Natural killer cell treated with Interleukin-12 subunit alpha and Interleukin-12 subunit beta and Interleukin-15 and Interleukin-18, amount 100 ng/mL, for 72 hours (primary cell): Measurements from ENCODE around the gene SPSB1. TPM values are rescaled to one million over a fixed set of nuclear protein-coding genes. Genes with fewer than 3 reads are reported as not detected.
A peak's percentile ranks its signal among the peaks of the same experiment; 100 is the strongest.

Experiments used
- ATAC-seq, 2 donors: fragments of 150-1000 bp; cut with Tn5 transposase in 1 of 2; sonication (Bioruptor Pico), chemical (Tn5 transposase) in 1 of 2; 2 replicates each; pipeline ENCODE4 v1.10.0; 2021
- DNase-seq: peaks from one replicate; pipeline ENCODE4 v3.0.0; 2022; ENCODE audit warnings: low spot score
- H3K27ac Mint-ChIP-seq, 2 donors: 1 replicate in 1 of 2; 2 replicates in 1 of 2; pipeline ENCODE4 v1.8.0; 2022; ENCODE audit warnings: mixed read lengths in 2 of 2, mild to moderate bottlenecking in 1 of 2, moderate library complexity in 1 of 2
- H3K27me3 Mint-ChIP-seq, 2 donors: 1 replicate in 1 of 2; 2 replicates in 1 of 2; pipeline ENCODE4 v1.8.0; 2022; ENCODE audit warnings: mixed read lengths in 2 of 2
- H3K36me3 Mint-ChIP-seq: one replicate; pipeline ENCODE4 v1.8.0; 2022; ENCODE audit warnings: mixed read lengths
- H3K4me1 Mint-ChIP-seq, 2 donors: 1 replicate in 1 of 2; 2 replicates in 1 of 2; pipeline ENCODE4 v1.8.0; 2022; ENCODE audit warnings: low read depth in 2 of 2, mixed read lengths in 2 of 2, mild to moderate bottlenecking in 1 of 2
- H3K4me3 Mint-ChIP-seq: one replicate; pipeline ENCODE4 v1.8.0; 2022; ENCODE audit warnings: mixed read lengths
- H3K9me3 Mint-ChIP-seq: 2 replicates; pipeline ENCODE4 v1.8.0; 2022; ENCODE audit warnings: mixed read lengths
- total RNA-seq, 2 donors: library from RNA; stranded (reverse); gene quantifications; one replicate each; pipeline ENCODE4 v1.2.3, GENCODE V29; 2022

SPSB1 gene
- total RNA-seq, 2 donors from 2014 or later = 0.78 to 1.4 TPM

GRCh38 chr1:9265037-9265436 lies 27.7 kb upstream of the SPSB1 start:
- no peaks in the 10 kb centered on the region for H3K27me3 Mint-ChIP-seq
- no peak overlapping the region for H3K27ac Mint-ChIP-seq
- H3K4me3 Mint-ChIP-seq = no peak overlapping the region

GRCh38 chr1:9265968-9266367 lies 26.7 kb upstream of the SPSB1 start:
- Mint-ChIP-seq H3K4me1 (peaks cover 4 to 7% of the 10 kb centered on the region in 2 donors), H3K36me3 (peaks cover under 1% of the 10 kb centered on the region), H3K27ac (no peak overlapping the region), H3K9me3 (no peaks in the 10 kb centered on the region), H3K27me3 (no peaks in the 10 kb centered on the region), H3K4me3 (no peak overlapping the region)
- DNase-seq (peak; percentile 35), ATAC-seq (no peak)

More at GRCh38 chr1:9265037-9265436, 27.7 kb upstream of the SPSB1 start:
- H3K4me1 Mint-ChIP-seq = peaks cover 13 to 16% of the 10 kb centered on the region in 2 donors
- ATAC-seq (no peak), DNase-seq (no peak)
- H3K9me3 Mint-ChIP-seq = peaks cover 3% of the 10 kb centered on the region
- H3K36me3 Mint-ChIP-seq = peaks cover 10% of the 10 kb centered on the region

- Mint-ChIP-seq H3K27ac (peak overlapping the region in 1 of 2 donors; percentile 37), H3K4me1 (peaks cover 0 to 4% of the 10 kb centered on the region in 2 donors), H3K27me3 (no peaks in the 10 kb centered on the region), H3K36me3 (no peaks in the 10 kb centered on the region), H3K4me3 (no peak overlapping the region), H3K9me3 (no peaks in the 10 kb centered on the region)
- ATAC-seq = no peak
- DNase-seq = peak; percentile 44
Measured at GRCh38 chr1:9267352-9267686, 25.4 kb upstream of the SPSB1 start.

- no peak overlapping the region for H3K4me3 Mint-ChIP-seq
- peaks cover 0 to 4% of the 10 kb centered on the region in 2 donors for H3K4me1 Mint-ChIP-seq
- ATAC-seq (no peak), DNase-seq (peak; percentile 44)
- H3K9me3 Mint-ChIP-seq = no peaks in the 10 kb centered on the region
- H3K36me3 Mint-ChIP-seq = no peaks in the 10 kb centered on the region
- no peaks in the 10 kb centered on the region for H3K27me3 Mint-ChIP-seq
- H3K27ac Mint-ChIP-seq = no peak overlapping the region
Measured at GRCh38 chr1:9267827-9268581, 24.7 kb upstream of the SPSB1 start.

- DNase-seq (peak; percentile 54), ATAC-seq (no peak)
- Mint-ChIP-seq H3K4me3 (no peak overlapping the region), H3K36me3 (no peaks in the 10 kb centered on the region), H3K27me3 (no peaks in the 10 kb centered on the region), H3K27ac (no peak overlapping the region), H3K9me3 (no peaks in the 10 kb centered on the region), H3K4me1 (peaks cover 0 to 4% of the 10 kb centered on the region in 2 donors)
Measured at GRCh38 chr1:9269078-9269501, 23.6 kb upstream of the SPSB1 start.

- Mint-ChIP-seq H3K27ac (no peak overlapping the region), H3K9me3 (no peaks in the 10 kb centered on the region), H3K27me3 (no peaks in the 10 kb centered on the region), H3K4me1 (peaks cover 0 to 4% of the 10 kb centered on the region in 2 donors), H3K36me3 (no peaks in the 10 kb centered on the region), H3K4me3 (no peak overlapping the region)
- ATAC-seq (no peak), DNase-seq (peak; percentile 46)
Measured at GRCh38 chr1:9269721-9270120, 23.0 kb upstream of the SPSB1 start.

- peaks cover 7 to 9% of the 10 kb centered on the region in 2 donors for H3K4me1 Mint-ChIP-seq
- H3K9me3 Mint-ChIP-seq = no peaks in the 10 kb centered on the region
- no peak overlapping the region for H3K4me3 Mint-ChIP-seq
- no peaks in the 10 kb centered on the region for H3K36me3 Mint-ChIP-seq
- no peak overlapping the region for H3K27ac Mint-ChIP-seq
- no peak for ATAC-seq
- no peaks in the 10 kb centered on the region for H3K27me3 Mint-ChIP-seq
- DNase-seq = peak; percentile 40
Measured at GRCh38 chr1:9270290-9270883, 22.3 kb upstream of the SPSB1 start.

- H3K9me3 Mint-ChIP-seq = no peaks in the 10 kb centered on the region
- H3K4me3 Mint-ChIP-seq = no peak overlapping the region
- DNase-seq = peak; percentile 40
- no peaks in the 10 kb centered on the region for H3K36me3 Mint-ChIP-seq
- ATAC-seq = no peak
- H3K27ac Mint-ChIP-seq = no peak overlapping the region
- H3K27me3 Mint-ChIP-seq = no peaks in the 10 kb centered on the region
- H3K4me1 Mint-ChIP-seq = peaks cover 15 to 18% of the 10 kb centered on the region in 2 donors
Measured at GRCh38 chr1:9271283-9271682, 21.4 kb upstream of the SPSB1 start.

- DNase-seq = peak; percentile 45
- Mint-ChIP-seq H3K27me3 (no peaks in the 10 kb centered on the region), H3K4me3 (no peak overlapping the region), H3K9me3 (no peaks in the 10 kb centered on the region), H3K36me3 (no peaks in the 10 kb centered on the region), H3K27ac (no peak overlapping the region), H3K4me1 (peaks cover 21% of the 10 kb centered on the region in 2 donors)
- ATAC-seq = no peak
Measured at GRCh38 chr1:9271861-9272595, 20.7 kb upstream of the SPSB1 start.

GRCh38 chr1:9273177-9273576 lies 19.5 kb upstream of the SPSB1 start:
- Mint-ChIP-seq H3K9me3 (no peaks in the 10 kb centered on the region), H3K36me3 (no peaks in the 10 kb centered on the region), H3K4me1 (peaks cover 18 to 21% of the 10 kb centered on the region in 2 donors), H3K27ac (no peak overlapping the region), H3K27me3 (no peaks in the 10 kb centered on the region), H3K4me3 (no peak overlapping the region)
- DNase-seq (peak; percentile 57), ATAC-seq (no peak)

GRCh38 chr1:9275161-9275560 lies 17.5 kb upstream of the SPSB1 start:
- peak overlapping the region in 1 of 2 donors; percentile 25 for H3K27ac Mint-ChIP-seq
- H3K36me3 Mint-ChIP-seq = no peaks in the 10 kb centered on the region
- peaks cover 0 to 3% of the 10 kb centered on the region in 2 donors for H3K27me3 Mint-ChIP-seq
- H3K4me1 Mint-ChIP-seq = peaks cover 21 to 25% of the 10 kb centered on the region in 2 donors
- ATAC-seq (peak in 1 of 2 donors; percentile 4), DNase-seq (peak; percentile 56)
- H3K9me3 Mint-ChIP-seq = no peaks in the 10 kb centered on the region
- peak overlapping the region; percentile 38 for H3K4me3 Mint-ChIP-seq

- Mint-ChIP-seq H3K4me3 (peak overlapping the region; percentile 38), H3K4me1 (peaks cover 24 to 29% of the 10 kb centered on the region in 2 donors), H3K36me3 (no peaks in the 10 kb centered on the region), H3K27ac (peak overlapping the region in 1 of 2 donors; percentile 25), H3K9me3 (no peaks in the 10 kb centered on the region), H3K27me3 (peaks cover 0 to 5% of the 10 kb centered on the region in 2 donors)
- peak; percentile 83 for DNase-seq
- peak; percentile 92 to 96 for ATAC-seq
Measured at GRCh38 chr1:9275567-9276034, 17.1 kb upstream of the SPSB1 start.

GRCh38 chr1:9278116-9278515 lies 14.6 kb upstream of the SPSB1 start:
- peaks cover 36 to 39% of the 10 kb centered on the region in 2 donors for H3K4me1 Mint-ChIP-seq
- H3K36me3 Mint-ChIP-seq = no peaks in the 10 kb centered on the region
- no peak overlapping the region for H3K27ac Mint-ChIP-seq
- H3K4me3 Mint-ChIP-seq = no peak overlapping the region
- H3K27me3 Mint-ChIP-seq = peaks cover 0 to 9% of the 10 kb centered on the region in 2 donors
- H3K9me3 Mint-ChIP-seq = no peaks in the 10 kb centered on the region
- DNase-seq (no peak), ATAC-seq (no peak)
